Loucy (cell line): ENCODE results near the gene CEP41.

Experiments used
- EZH2phosphoT487 ChIP-seq: fragments of 200-600 bp; IDR thresholded peaks from 2 replicates; pipeline ENCODE4 v1.6.1; 2018; ENCODE audit warnings: antibody characterized with exemption, mild to moderate bottlenecking, moderate library complexity, borderline replicate concordance
- TF ChIP-seq, protein P1 (sequence below): fragments of 200-600 bp; sonication (generic); conservative IDR thresholded peaks from 2 replicates; pipeline ENCODE4 v1.5.1; 2014; ENCODE audit warnings: mild to moderate bottlenecking, antibody characterized with exemption, low read length

DNA sequence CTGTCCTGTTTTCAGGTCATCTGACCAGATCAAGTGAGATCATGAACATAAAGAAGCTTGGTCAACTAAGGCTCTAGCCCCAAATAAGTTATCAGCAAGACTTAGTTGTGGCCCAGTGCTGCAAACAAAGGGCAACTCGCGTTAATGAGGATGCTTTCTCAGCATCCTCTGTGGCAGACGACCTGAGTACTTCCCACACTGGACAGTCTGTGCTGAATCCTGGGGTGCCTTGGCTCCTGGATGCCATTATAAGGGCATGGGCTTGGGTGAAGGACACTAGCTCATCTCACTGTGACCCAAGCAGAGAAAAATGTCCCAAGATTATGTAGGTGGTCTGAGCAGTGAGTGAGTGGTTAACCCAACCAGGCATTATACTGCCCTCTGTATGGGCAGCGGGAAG, 82.3 kb downstream of the CEP41 start:
- TF ChIP-seq EZH2phosphoT487, result no peak
- TF ChIP-seq, protein P1, sequence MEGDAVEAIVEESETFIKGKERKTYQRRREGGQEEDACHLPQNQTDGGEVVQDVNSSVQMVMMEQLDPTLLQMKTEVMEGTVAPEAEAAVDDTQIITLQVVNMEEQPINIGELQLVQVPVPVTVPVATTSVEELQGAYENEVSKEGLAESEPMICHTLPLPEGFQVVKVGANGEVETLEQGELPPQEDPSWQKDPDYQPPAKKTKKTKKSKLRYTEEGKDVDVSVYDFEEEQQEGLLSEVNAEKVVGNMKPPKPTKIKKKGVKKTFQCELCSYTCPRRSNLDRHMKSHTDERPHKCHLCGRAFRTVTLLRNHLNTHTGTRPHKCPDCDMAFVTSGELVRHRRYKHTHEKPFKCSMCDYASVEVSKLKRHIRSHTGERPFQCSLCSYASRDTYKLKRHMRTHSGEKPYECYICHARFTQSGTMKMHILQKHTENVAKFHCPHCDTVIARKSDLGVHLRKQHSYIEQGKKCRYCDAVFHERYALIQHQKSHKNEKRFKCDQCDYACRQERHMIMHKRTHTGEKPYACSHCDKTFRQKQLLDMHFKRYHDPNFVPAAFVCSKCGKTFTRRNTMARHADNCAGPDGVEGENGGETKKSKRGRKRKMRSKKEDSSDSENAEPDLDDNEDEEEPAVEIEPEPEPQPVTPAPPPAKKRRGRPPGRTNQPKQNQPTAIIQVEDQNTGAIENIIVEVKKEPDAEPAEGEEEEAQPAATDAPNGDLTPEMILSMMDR, result no peak; the same call in 1 of the 2 replicates
